IPS-18c (cell line): ENCODE data around the gene IL17RD.

Experiments
- H3K4me3 ChIP-seq: 2 replicates; pipeline ENCODE4 v1.7.0; 2013; ENCODE audit warnings: low read depth, mild to moderate bottlenecking, low read length, moderate library complexity; ENCODE audit not compliant: insufficient read depth
- H3K9me3 ChIP-seq: one replicate; pipeline ENCODE4 v1.6.1; 2013; ENCODE audit warnings: mild to moderate bottlenecking, low read length, moderate library complexity; ENCODE audit not compliant: control insufficient read depth, insufficient read depth

Gene IL17RD

GRCh38 chr3:57143886-57144459 is 21.2 kb downstream of the IL17RD start:
- Histone ChIP-seq H3K9me3 (no peaks in the 10 kb centered on the region), H3K4me3 (no peak overlapping the region)

GRCh38 chr3:57142411-57142723 is 22.8 kb downstream of the IL17RD start:
- Histone ChIP-seq H3K9me3 (no peaks in the 10 kb centered on the region), H3K4me3 (no peak overlapping the region)

GRCh38 chr3:57141719-57142410 is 23.3 kb downstream of the IL17RD start:
- H3K4me3 ChIP-seq = no peak overlapping the region

DNA sequence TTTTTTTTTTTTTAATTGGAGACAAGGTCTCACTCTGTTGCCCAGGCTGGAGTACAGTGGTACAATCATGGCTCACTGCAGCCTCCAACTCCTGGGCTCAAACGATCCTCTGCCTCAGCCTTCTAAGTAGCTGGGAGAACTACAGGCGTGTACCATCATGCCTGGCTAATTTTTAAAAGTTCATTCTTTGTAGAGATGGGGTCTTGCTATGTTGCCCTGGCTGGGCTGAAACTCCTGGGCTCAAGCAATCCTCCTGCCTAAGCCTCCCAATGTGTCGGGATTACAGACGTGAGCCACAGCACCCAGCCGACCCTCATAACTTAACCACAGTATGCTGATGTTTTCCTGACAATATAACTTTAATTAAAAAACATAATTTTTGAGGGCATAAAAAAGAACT is 24.3 kb downstream of the IL17RD start:
- Histone ChIP-seq H3K4me3 (no peak overlapping the region), H3K9me3 (no peaks in the 10 kb centered on the region)

More at GRCh38 chr3:57141719-57142410, 23.3 kb downstream of the IL17RD start:
- H3K9me3 ChIP-seq = no peaks in the 10 kb centered on the region

DNA sequence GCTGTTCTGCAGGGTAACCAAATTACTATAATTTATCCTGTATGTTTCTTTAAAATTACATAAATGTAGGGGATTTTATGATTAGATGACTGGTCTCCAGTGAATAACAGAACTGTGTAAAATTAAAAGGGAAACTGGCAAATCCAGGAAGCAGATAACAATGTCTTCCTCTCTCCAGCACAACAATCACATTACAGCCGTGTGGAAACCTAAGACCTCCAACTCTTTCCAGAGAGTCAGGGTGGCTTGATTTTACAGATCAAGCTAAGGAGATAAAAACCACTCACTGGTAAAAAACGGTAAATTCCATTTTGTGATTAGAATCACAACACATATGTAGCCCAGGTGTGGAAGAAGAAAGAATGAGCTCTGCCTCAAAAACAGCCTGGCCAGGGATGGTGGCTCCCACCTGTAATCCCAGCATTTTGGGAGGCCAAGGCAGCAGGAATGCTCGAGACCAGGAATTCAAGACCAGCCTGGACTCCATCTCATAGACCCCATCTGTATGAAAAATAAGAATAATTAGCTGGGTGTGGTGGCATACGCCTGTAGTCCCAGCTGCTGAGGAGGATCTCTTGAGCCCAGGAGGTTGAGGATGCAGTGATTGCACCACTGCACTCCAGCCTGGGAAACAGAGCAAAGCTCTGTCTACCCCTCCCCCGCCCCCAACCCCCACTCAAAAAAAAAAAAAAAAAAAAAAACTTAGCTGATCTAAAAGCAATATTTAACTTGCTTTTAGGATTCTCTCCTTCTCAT is 29.0 kb downstream of the IL17RD start:
- Histone ChIP-seq H3K9me3 (no peaks in the 10 kb centered on the region), H3K4me3 (no peak overlapping the region)

- Histone ChIP-seq H3K9me3 (no peaks in the 10 kb centered on the region), H3K4me3 (no peak overlapping the region)
Measured at GRCh38 chr3:57133157-57133556, 32.0 kb downstream of the IL17RD start.

GRCh38 chr3:57132674-57133073 is 32.5 kb downstream of the IL17RD start:
- Histone ChIP-seq H3K9me3 (no peaks in the 10 kb centered on the region), H3K4me3 (no peak overlapping the region)

GRCh38 chr3:57131210-57131588 is 34.0 kb downstream of the IL17RD start:
- no peak overlapping the region for H3K4me3 ChIP-seq
- H3K9me3 ChIP-seq = no peaks in the 10 kb centered on the region

DNA sequence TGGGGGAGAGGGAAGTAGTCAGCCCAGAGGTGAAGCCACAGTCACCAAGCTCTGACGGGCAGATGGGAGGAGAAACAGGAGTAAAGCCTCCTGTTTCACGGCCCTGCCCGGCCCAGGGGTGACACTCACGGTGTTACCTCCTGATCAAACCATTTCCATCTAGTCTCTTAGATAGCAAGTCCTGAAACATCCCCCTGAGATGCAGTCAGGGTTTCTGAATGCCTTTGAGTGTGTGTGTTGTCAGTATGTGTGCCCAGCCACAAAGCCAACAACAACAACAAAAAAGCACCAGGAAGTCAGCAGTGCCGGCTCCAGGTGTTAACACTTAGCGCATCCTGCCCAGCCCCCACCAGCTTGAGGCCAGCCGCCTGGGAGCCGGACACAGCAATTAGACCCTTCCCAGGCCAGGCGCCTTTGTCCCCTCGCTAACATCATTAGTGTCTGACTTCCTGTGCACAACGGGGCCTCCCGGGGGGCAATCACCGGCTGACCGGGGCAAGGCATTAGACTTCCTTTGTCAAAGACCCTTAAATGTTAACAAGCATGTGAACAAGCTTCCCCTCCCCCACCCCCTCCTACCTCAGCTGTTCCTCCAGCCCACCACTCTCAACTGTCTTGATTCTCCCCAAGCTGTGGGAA is 34.5 kb downstream of the IL17RD start:
- Histone ChIP-seq H3K4me3 (no peak overlapping the region), H3K9me3 (no peaks in the 10 kb centered on the region)

GRCh38 chr3:57128826-57129667 is 36.1 kb downstream of the IL17RD start:
- H3K9me3 ChIP-seq = no peaks in the 10 kb centered on the region
- H3K4me3 ChIP-seq = no peak overlapping the region

- no peaks in the 10 kb centered on the region for H3K9me3 ChIP-seq
- no peak overlapping the region for H3K4me3 ChIP-seq
Measured at GRCh38 chr3:57127891-57128518, 37.1 kb downstream of the IL17RD start.

DNA sequence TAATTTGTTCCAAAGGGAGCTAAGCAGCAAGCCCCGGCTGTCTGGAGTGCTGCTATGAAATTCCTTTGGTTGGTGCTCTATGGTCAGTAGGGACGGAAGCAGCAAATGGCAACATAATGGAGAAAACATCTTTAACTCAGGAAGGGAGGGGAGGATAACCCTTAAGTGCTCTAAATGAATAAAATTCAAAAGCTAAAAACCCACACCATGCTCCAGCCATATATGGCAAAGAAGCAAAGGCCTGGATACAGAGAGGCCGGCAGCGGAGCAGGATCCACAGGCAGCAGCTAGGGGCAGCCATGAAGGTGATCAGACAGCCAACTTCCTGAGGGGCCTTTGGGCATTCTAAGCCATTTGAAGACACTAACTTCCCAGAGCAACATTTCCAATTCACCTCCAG is 38.9 kb downstream of the IL17RD start:
- Histone ChIP-seq H3K4me3 (no peak overlapping the region), H3K9me3 (no peaks in the 10 kb centered on the region)

GRCh38 chr3:57120451-57121174 is 44.5 kb downstream of the IL17RD start:
- Histone ChIP-seq H3K4me3 (no peak overlapping the region), H3K9me3 (no peaks in the 10 kb centered on the region)

GRCh38 chr3:57120040-57120439 is 45.1 kb downstream of the IL17RD start:
- H3K4me3 ChIP-seq = no peak overlapping the region
- no peaks in the 10 kb centered on the region for H3K9me3 ChIP-seq

GRCh38 chr3:57118254-57118653 is 46.9 kb downstream of the IL17RD start:
- H3K4me3 ChIP-seq = no peak overlapping the region

GRCh38 chr3:57116501-57116900 is 48.7 kb downstream of the IL17RD start:
- Histone ChIP-seq H3K4me3 (no peak overlapping the region), H3K9me3 (peaks cover 2% of the 10 kb centered on the region)

More at GRCh38 chr3:57118254-57118653, 46.9 kb downstream of the IL17RD start:
- no peaks in the 10 kb centered on the region for H3K9me3 ChIP-seq
